Keratinocyte (primary cell): Measurements from ENCODE around the gene DHFR2. TPM values are rescaled to one million over a fixed set of nuclear protein-coding genes. Genes with fewer than 3 reads are reported as not detected.

Source experiments
- DNase-seq: peaks from one replicate; pipeline ENCODE4 v3.0.0-alpha.2; 2011; ENCODE audit warnings: low read depth, missing footprints, low spot score
- FAIRE-seq: peaks from 2 replicates; lab custom pipeline; 2011; peaks lifted over from hg19 to GRCh38; lab: Jason Lieb, UNC
- H2AFZ ChIP-seq: 2 replicates; pipeline ENCODE4 v1.6.0; 2012; ENCODE audit warnings: low read length, control low read depth, inconsistent platforms; ENCODE audit not compliant: control insufficient read depth
- H3K27ac ChIP-seq: 2 replicates; pipeline ENCODE4 v1.5.1; 2011; ENCODE audit warnings: low read length; ENCODE audit not compliant: control insufficient read depth, insufficient read depth
- H3K27me3 ChIP-seq: 3 replicates; pipeline ENCODE4 v1.6.0; 2011; ENCODE audit warnings: low read length; ENCODE audit not compliant: control insufficient read depth, insufficient read depth; ENCODE audit errors: extremely low read depth
- H3K36me3 ChIP-seq, 2 experiments: 2 replicates in 1 of 2; 3 replicates in 1 of 2; pipeline ENCODE4 v1.5.1; 2011; ENCODE audit warnings: low read length in 2 of 2, mild to moderate bottlenecking in 1 of 2; ENCODE audit not compliant: control insufficient read depth in 2 of 2, insufficient read depth in 2 of 2; ENCODE audit errors: extremely low read depth in 1 of 2
- H3K4me1 ChIP-seq: 3 replicates; pipeline ENCODE4 v1.5.1; 2011; ENCODE audit warnings: low read length; ENCODE audit not compliant: control insufficient read depth, insufficient read depth; ENCODE audit errors: extremely low read depth
- H3K4me2 ChIP-seq: 3 replicates; pipeline ENCODE4 v1.6.0; 2011; ENCODE audit warnings: low read depth, low read length; ENCODE audit not compliant: control insufficient read depth, insufficient read depth; ENCODE audit errors: extremely low read depth
- H3K4me3 ChIP-seq, 3 experiments: fragments of 200-600 bp in 1 of 3; sonication (generic) in 1 of 3; 2 replicates in 2 of 3; 3 replicates in 1 of 3; pipeline ENCODE4 v1.5.1; 2011 to 2016; ENCODE audit warnings: low read length in 3 of 3, mild to moderate bottlenecking in 3 of 3, control low read depth in 2 of 3, inconsistent platforms in 1 of 3, low read depth in 1 of 3, mixed read lengths in 1 of 3, mixed run types in 1 of 3, moderate library complexity in 1 of 3; ENCODE audit not compliant: control insufficient read depth in 2 of 3, insufficient read depth in 2 of 3; ENCODE audit errors: extremely low read depth in 1 of 3
- H3K79me2 ChIP-seq: 2 replicates; pipeline ENCODE4 v1.6.0; 2012; ENCODE audit warnings: low read length; ENCODE audit not compliant: control insufficient read depth, insufficient read depth
- H3K9ac ChIP-seq: 3 replicates; pipeline ENCODE4 v1.6.0; 2011; ENCODE audit warnings: low read length; ENCODE audit not compliant: control insufficient read depth, insufficient read depth; ENCODE audit errors: extremely low read depth
- H3K9me1 ChIP-seq: 3 replicates; pipeline ENCODE4 v1.6.0; 2011; ENCODE audit warnings: low read length; ENCODE audit not compliant: control insufficient read depth, insufficient read depth; ENCODE audit errors: extremely low read depth
- H3K9me3 ChIP-seq: 2 replicates; pipeline ENCODE4 v1.5.1; 2012; ENCODE audit warnings: low read depth, low read length; ENCODE audit not compliant: control insufficient read depth
- H4K20me1 ChIP-seq: 3 replicates; pipeline ENCODE4 v1.6.0; 2011; ENCODE audit warnings: low read length; ENCODE audit not compliant: control insufficient read depth, insufficient read depth; ENCODE audit errors: extremely low read depth
- CTCF ChIP-seq, 3 experiments: IDR thresholded peaks in 1 of 3; conservative IDR thresholded peaks in 1 of 3; optimal IDR thresholded peaks in 1 of 3; 2 replicates in 2 of 3; 3 replicates in 1 of 3; pipeline versions ENCODE3 to v1.5.1; 2011; ENCODE audit warnings: low read length in 3 of 3, mild to moderate bottlenecking in 3 of 3, moderate library complexity in 2 of 3, control low read depth in 1 of 3, inconsistent platforms in 1 of 3; ENCODE audit not compliant: insufficient read depth in 2 of 3; ENCODE audit errors: extremely low read depth in 1 of 3
- EZH2 ChIP-seq: IDR thresholded peaks from one replicate; pipeline ENCODE4 v1.6.1; 2012; ENCODE audit warnings: inconsistent platforms, mild to moderate bottlenecking, low read length, moderate library complexity
- dilution Hi-C: fragments of 300-500 bp; cut with MboI; formaldehyde crosslinking; loops from one replicate; pipeline ENCODE4 v1.7.0; 2020; ENCODE audit warnings: low sequenced_read_pairs; ENCODE audit not compliant: extremely low pct_ligation_motif_present
- polyA plus RNA-seq, 5 experiments: library from polyadenylated mRNA; depleted of rRNA in 3 of 5; stranded (reverse) in 3 of 5; stranded (forward) in 1 of 5; unstranded in 1 of 5; fragments of >200 nt; gene quantifications; 1 replicate in 1 of 5; 2 replicates in 3 of 5; 3 replicates in 1 of 5; pipeline versions ENCODE4 v1.2.1 to v1.2.3, GENCODE V29; 2011 to 2012; ENCODE audit warnings: missing spikeins in 2 of 5, low read depth in 1 of 5, low replicate concordance in 1 of 5

The DHFR2 gene
- polyA plus RNA-seq, 1 donor (not counting 4 experiments of a cell fraction or from before 2014, with no cell fraction given), result 3.6 TPM

DNA sequence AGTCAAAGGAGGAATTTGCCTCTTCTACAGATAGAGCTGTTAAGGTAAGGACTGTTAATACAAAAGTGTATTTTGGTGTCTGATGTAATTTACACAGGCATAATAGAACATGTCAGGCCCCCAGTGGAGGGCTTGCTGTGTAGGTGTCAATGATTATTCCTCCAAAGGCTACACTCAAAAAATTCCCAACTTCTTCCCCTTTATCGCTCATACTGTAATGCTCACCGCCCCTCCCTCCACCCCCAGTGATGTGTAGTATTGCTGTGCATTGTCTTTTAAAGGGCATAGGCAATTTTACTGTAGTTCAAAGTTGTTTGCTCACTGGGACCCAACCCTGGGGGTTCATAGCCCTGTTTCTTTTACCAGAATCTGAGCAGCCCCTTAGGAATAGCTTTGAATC lies 32.4 kb upstream of the DHFR2 start:
- FAIRE-seq (no peak), DNase-seq (no peak)
- dilution Hi-C loops, result no loop called here
- Histone ChIP-seq H4K20me1 (no peaks in the 10 kb centered on the region), H2AFZ (no peak overlapping the region), H3K4me2 (no peak overlapping the region), H3K27ac (no peak overlapping the region), H3K4me1 (no peaks in the 10 kb centered on the region), H3K9me3 (no peaks in the 10 kb centered on the region), H3K9me1 (no peaks in the 10 kb centered on the region), H3K27me3 (no peaks in the 10 kb centered on the region), H3K79me2 (no peaks in the 10 kb centered on the region), H3K4me3 (no peak overlapping the region), H3K36me3 (peaks cover 0 to 5% of the 10 kb centered on the region in 2 experiments), H3K9ac (no peak overlapping the region)
- TF ChIP-seq EZH2, result no peak
- no peak for TF ChIP-seq CTCF (optimal IDR thresholded peaks at IDR 0.05 in 1 of 3, IDR thresholded peaks at IDR 0.05 in 1 of 3, conservative IDR thresholded peaks at IDR 0.05 in 1 of 3; ENCODE audit: extremely low read depth in 1 of 3, insufficient read depth in 2 of 3, low read length in 3 of 3)

DNA sequence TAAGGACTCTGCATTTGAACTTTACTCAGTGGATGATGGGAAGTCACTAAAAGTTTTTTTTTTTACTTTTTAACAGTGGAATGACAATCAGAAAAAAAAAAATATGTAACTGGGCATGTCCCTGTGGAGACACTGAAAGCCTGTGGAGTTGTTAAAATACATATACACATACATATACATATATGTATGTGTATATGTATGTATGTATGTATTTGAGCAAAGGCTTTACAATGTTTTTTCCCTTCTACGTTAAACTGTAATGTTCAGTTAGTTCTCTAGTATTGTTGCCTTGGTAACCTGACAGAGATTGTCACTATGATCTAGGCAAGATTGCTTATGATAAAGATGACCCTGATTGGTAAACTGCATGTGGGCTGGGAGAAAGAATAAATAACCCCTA lies 30.4 kb upstream of the DHFR2 start:
- no peak overlapping the region for H3K9ac ChIP-seq
- H3K9me3 ChIP-seq, result no peaks in the 10 kb centered on the region
- no peaks in the 10 kb centered on the region for H3K4me1 ChIP-seq
- no peaks in the 10 kb centered on the region for H3K9me1 ChIP-seq
- no peak for TF ChIP-seq CTCF (optimal IDR thresholded peaks at IDR 0.05 in 1 of 3, IDR thresholded peaks at IDR 0.05 in 1 of 3, conservative IDR thresholded peaks at IDR 0.05 in 1 of 3; ENCODE audit: extremely low read depth in 1 of 3, insufficient read depth in 2 of 3, low read length in 3 of 3)
- TF ChIP-seq EZH2, result no peak
- H3K4me3 ChIP-seq, result no peak overlapping the region
- DNase-seq (no peak), FAIRE-seq (no peak)
- H3K79me2 ChIP-seq, result no peaks in the 10 kb centered on the region
- H2AFZ ChIP-seq, result no peak overlapping the region
- peaks cover 0 to 2% of the 10 kb centered on the region in 2 experiments for H3K36me3 ChIP-seq
- H4K20me1 ChIP-seq, result no peaks in the 10 kb centered on the region
- dilution Hi-C loops, result no loop called here
- H3K4me2 ChIP-seq, result no peak overlapping the region
- no peaks in the 10 kb centered on the region for H3K27me3 ChIP-seq
- no peak overlapping the region for H3K27ac ChIP-seq
